ENCODE results near the gene CALHM2.

CALHM2 gene

GRCh38 chr10:103451831-103452505 is at the start of gene CALHM2:
Gene CALHM2 (minus strand): TSS chr10:103452370. CDS start chr10:103449941, 2,429 bp downstream.
- no peak for TF ChIP-seq GATA3 (IDR thresholded peaks at IDR 0.05; ENCODE audit: low read depth, low read length)

GRCh38 chr10:103501186-103501585 is 49.0 kb upstream of the CALHM2 start:
- TF ChIP-seq GATA3 (IDR thresholded peaks at IDR 0.05; ENCODE audit: low read depth, low read length) (no peak), GATA2 (IDR thresholded peaks at IDR 0.05; ENCODE audit: low read depth, low read length) (no peak)

GRCh38 chr10:103500481-103500880 is 48.3 kb upstream of the CALHM2 start:
- no peak for TF ChIP-seq GATA2 (IDR thresholded peaks at IDR 0.05; ENCODE audit: low read depth, low read length)
- no peak for TF ChIP-seq GATA3 (IDR thresholded peaks at IDR 0.05; ENCODE audit: low read depth, low read length)

- no peak for TF ChIP-seq GATA3 (IDR thresholded peaks at IDR 0.05; ENCODE audit: low read depth, low read length)
- no peak for TF ChIP-seq GATA2 (IDR thresholded peaks at IDR 0.05; ENCODE audit: low read depth, low read length)
These were observed 47.7 kb upstream of the CALHM2 start for GRCh38 chr10:103499881-103500280.

- no peak for TF ChIP-seq GATA2 (IDR thresholded peaks at IDR 0.05; ENCODE audit: low read depth, low read length)
- no peak for TF ChIP-seq GATA3 (IDR thresholded peaks at IDR 0.05; ENCODE audit: low read depth, low read length)
These were observed 46.9 kb upstream of the CALHM2 start for GRCh38 chr10:103498936-103499638.

GRCh38 chr10:103497161-103497915 is 45.2 kb upstream of the CALHM2 start:
- no peak for TF ChIP-seq GATA3 (IDR thresholded peaks at IDR 0.05; ENCODE audit: low read depth, low read length)

GRCh38 chr10:103495321-103495720 is 43.2 kb upstream of the CALHM2 start:
- no peak for TF ChIP-seq GATA3 (IDR thresholded peaks at IDR 0.05; ENCODE audit: low read depth, low read length)

GRCh38 chr10:103493916-103494877 is 42.0 kb upstream of the CALHM2 start:
- no peak for TF ChIP-seq GATA3 (IDR thresholded peaks at IDR 0.05; ENCODE audit: low read depth, low read length)

GRCh38 chr10:103493362-103493915 is 41.3 kb upstream of the CALHM2 start, which contains the start of gene NEURL1:
Gene NEURL1 (plus strand): TSS chr10:103493705. CDS start chr10:103494388, 683 bp downstream.
- TF ChIP-seq GATA3 (IDR thresholded peaks at IDR 0.05; ENCODE audit: low read depth, low read length): no peak
- no peak for TF ChIP-seq GATA2 (IDR thresholded peaks at IDR 0.05; ENCODE audit: low read depth, low read length)

GRCh38 chr10:103492655-103493261 is 40.6 kb upstream of the CALHM2 start:
- no peak for TF ChIP-seq GATA3 (IDR thresholded peaks at IDR 0.05; ENCODE audit: low read depth, low read length)
- no peak for TF ChIP-seq GATA2 (IDR thresholded peaks at IDR 0.05; ENCODE audit: low read depth, low read length)

- TF ChIP-seq GATA3 (IDR thresholded peaks at IDR 0.05; ENCODE audit: low read depth, low read length): no peak
- TF ChIP-seq GATA2 (IDR thresholded peaks at IDR 0.05; ENCODE audit: low read depth, low read length): no peak
These were observed 39.7 kb upstream of the CALHM2 start for GRCh38 chr10:103491729-103492364.

- TF ChIP-seq GATA3 (IDR thresholded peaks at IDR 0.05; ENCODE audit: low read depth, low read length): no peak
- no peak for TF ChIP-seq GATA2 (IDR thresholded peaks at IDR 0.05; ENCODE audit: low read depth, low read length)
These were observed 38.8 kb upstream of the CALHM2 start for GRCh38 chr10:103490986-103491314.

GRCh38 chr10:103487410-103487708 is 35.2 kb upstream of the CALHM2 start:
- no peak for TF ChIP-seq GATA2 (IDR thresholded peaks at IDR 0.05; ENCODE audit: low read depth, low read length)
- TF ChIP-seq GATA3 (IDR thresholded peaks at IDR 0.05; ENCODE audit: low read depth, low read length): no peak

Data from SH-SY5Y (cell line).